ENCODE results near the gene DSTN. TPM values are rescaled to one million over a fixed set of nuclear protein-coding genes. Genes with fewer than 3 reads are reported as not detected.

DSTN gene
- total and polyA plus RNA-seq, 2 donors (not counting 3 experiments of a cell fraction or from before 2014, with no cell fraction given) = 66.1 to 300 TPM

DNA sequence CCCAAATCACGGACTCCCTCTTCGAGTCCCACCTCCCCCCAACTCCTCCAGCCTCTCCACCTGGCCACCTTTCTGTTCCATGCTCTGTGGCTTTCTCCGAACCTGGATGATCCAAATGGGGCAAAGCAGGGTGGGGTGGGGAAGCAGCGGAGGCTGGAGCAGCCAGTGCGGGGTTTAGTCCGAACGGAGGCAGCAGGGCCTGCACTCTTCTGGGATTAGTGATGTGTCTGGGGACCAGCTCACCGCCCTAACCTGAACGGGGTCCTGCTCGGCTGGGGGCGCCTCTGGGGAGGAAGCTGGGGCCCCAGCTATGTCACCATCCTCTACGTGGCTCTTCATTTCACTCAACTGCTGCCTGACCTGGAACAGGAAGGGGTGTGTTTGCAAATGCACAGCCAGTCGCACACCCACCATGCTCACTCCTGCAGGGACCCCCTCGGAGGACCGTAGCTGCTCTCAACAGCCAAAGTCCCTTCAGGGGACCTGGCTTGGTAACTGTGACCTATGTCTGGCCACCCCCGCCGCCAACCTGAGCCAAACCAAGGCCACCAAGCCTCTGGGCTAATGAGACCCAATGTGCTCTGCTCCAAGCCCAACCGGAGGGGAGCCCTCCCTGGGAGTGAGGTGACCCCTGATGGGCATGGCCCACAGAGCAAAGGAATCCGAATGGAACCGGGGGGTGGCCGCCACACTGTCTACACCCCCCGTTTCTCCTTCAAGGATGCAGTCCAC lies 46.8 kb downstream of the DSTN start:
- Histone ChIP-seq H3K4me2 (ENCODE audit: insufficient read depth, low read length) (no peak overlapping the region), H3K4me3 (replicated peaks in 1 of 3; ENCODE audit: insufficient read depth in 1 of 3, low read depth in 1 of 3, low read length in 3 of 3) (no peak overlapping the region), H2AFZ (ENCODE audit: low read depth, low read length) (no peak overlapping the region), H4K20me1 (replicated peaks; ENCODE audit: control insufficient read depth, extremely low read depth, insufficient read depth, low read length) (no peaks in the 10 kb centered on the region), H3K27ac (ENCODE audit: insufficient read depth, low read depth, low read length) (no peak overlapping the region), H3K79me2 (ENCODE audit: control insufficient read depth, insufficient read depth, low read length) (no peaks in the 10 kb centered on the region), H3K27me3 (ENCODE audit: control insufficient read depth in 2 of 2, insufficient read depth in 2 of 2, low read length in 2 of 2) (no peaks in the 10 kb centered on the region), H3K9me1 (replicated peaks; ENCODE audit: control insufficient read depth, extremely low read depth, insufficient read depth, low read length) (no peaks in the 10 kb centered on the region), H3K9me3 (replicated peaks; ENCODE audit: control insufficient read depth, insufficient read depth, low read length) (no peaks in the 10 kb centered on the region), H3K36me3 (ENCODE audit: control insufficient read depth in 2 of 2, extremely low read depth in 1 of 2, insufficient read depth in 2 of 2, low read length in 2 of 2) (peaks cover 8 to 66% of the 10 kb centered on the region in 2 experiments), H3K9ac (replicated peaks; ENCODE audit: extremely low read depth, insufficient read depth, low read length) (no peak overlapping the region), H3K4me1 (ENCODE audit: control insufficient read depth, extremely low read depth, insufficient read depth, low read length) (no peaks in the 10 kb centered on the region)
- no peak for DNase-seq (ENCODE audit: low read depth, low spot score)
- dilution Hi-C loops (cut with MboI; ENCODE audit: extremely low pct_ligation_motif_present, low sequenced_read_pairs) = no loop called here
- intact Hi-C loops (cut with micrococcal nuclease) = loop anchor here (1.0 kb wide), 2 partner anchors 79 to 111 kb away; no protein-coding TSS in a partner anchor
- no peak for FAIRE-seq
- no peak for TF ChIP-seq GATA2 (IDR thresholded peaks at IDR 0.05; ENCODE audit: insufficient read depth, insufficient read length, low read depth, low read length)
- TF ChIP-seq FOS (IDR thresholded peaks at IDR 0.05; ENCODE audit: borderline replicate concordance, insufficient read depth, low read length) = no peak
- no peak for TF ChIP-seq MYC (IDR thresholded peaks at IDR 0.05; ENCODE audit: low read depth, low read length)
- TF ChIP-seq POLR2A (IDR thresholded peaks at IDR 0.05; ENCODE audit: low read depth, low read length) = no peak
- TF ChIP-seq POLR2AphosphoS5 (IDR thresholded peaks at IDR 0.05; ENCODE audit: insufficient read depth, low read depth, low read length) = no peak
- TF ChIP-seq CTCF (IDR thresholded peaks at IDR 0.05; ENCODE audit: extremely low read depth in 1 of 2, insufficient read depth in 1 of 2, low read depth in 1 of 2, low read length in 2 of 2) = no peak
- no peak for TF ChIP-seq JUN (IDR thresholded peaks at IDR 0.05; ENCODE audit: borderline replicate concordance, insufficient read depth, insufficient read length, low read depth)
- TF ChIP-seq, protein P1, sequence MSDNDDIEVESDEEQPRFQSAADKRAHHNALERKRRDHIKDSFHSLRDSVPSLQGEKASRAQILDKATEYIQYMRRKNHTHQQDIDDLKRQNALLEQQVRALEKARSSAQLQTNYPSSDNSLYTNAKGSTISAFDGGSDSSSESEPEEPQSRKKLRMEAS (IDR thresholded peaks at IDR 0.05; ENCODE audit: insufficient read depth, insufficient read length) = no peak
- TF ChIP-seq EZH2 (IDR thresholded peaks at IDR 0.05; ENCODE audit: borderline replicate concordance, low read depth, low read length, severe bottlenecking) = no peak
- POLR2A ChIA-PET = no interaction called here
- CTCF ChIA-PET = interaction anchor here (1.3 to 7.7 kb wide), 4 partner anchors 46 to 111 kb away, joined by 3 to 89 read pairs (median 32); partner anchors contain the start of gene DSTN
- no TSS peak for BruUV-seq (replicated peaks)

Measured in endothelial cell of umbilical vein (primary cell).